ENCODE results near the gene KARS1. TPM values are rescaled to one million over a fixed set of nuclear protein-coding genes. Genes with fewer than 3 reads are reported as not detected.

Gene KARS1
- total and polyA plus RNA-seq, 2 donors (not counting 1 experiment from before 2014, with no cell fraction given) = 126 to 148 TPM

GRCh38 chr16:75584108-75584507 lies 63.4 kb downstream of the KARS1 start:
- Histone ChIP-seq H3K4me3 (replicated peaks in 1 of 4; ENCODE audit: control extremely low read depth in 1 of 4, insufficient read depth in 1 of 4, low read depth in 3 of 4, low read length in 4 of 4) (no peak overlapping the region), H3K79me2 (ENCODE audit: control insufficient read depth, insufficient read depth, low read length) (no peaks in the 10 kb centered on the region), H3K27ac (ENCODE audit: insufficient read depth, low read length) (no peak overlapping the region), H2AFZ (ENCODE audit: low read length) (no peak overlapping the region), H3K36me3 (ENCODE audit: control insufficient read depth, insufficient read depth, low read length) (no peaks in the 10 kb centered on the region), H3K4me2 (ENCODE audit: extremely low read depth, insufficient read depth, low read length) (no peak overlapping the region), H3K9me3 (ENCODE audit: control insufficient read depth, insufficient read depth, low read depth, low read length) (no peaks in the 10 kb centered on the region), H3K27me3 (ENCODE audit: control insufficient read depth, insufficient read depth, low read length) (no peaks in the 10 kb centered on the region), H3K9ac (ENCODE audit: insufficient read depth, low read length) (no peak overlapping the region), H3K4me1 (ENCODE audit: control insufficient read depth, extremely low read depth, insufficient read depth, low read length) (no peaks in the 10 kb centered on the region), H4K20me1 (ENCODE audit: control insufficient read depth, extremely low read depth, insufficient read depth, low read length) (no peaks in the 10 kb centered on the region)
- no peak for TF ChIP-seq EZH2 (IDR thresholded peaks at IDR 0.05; ENCODE audit: low read length, missing control alignments)
- no peak for TF ChIP-seq CTCF (conservative IDR thresholded peaks at IDR 0.05 in 1 of 2, IDR thresholded peaks at IDR 0.05 in 1 of 2; ENCODE audit: low read depth in 1 of 2, low read length in 2 of 2)
- no peak for DNase-seq (ENCODE audit: low read depth in 2 of 2)

GRCh38 chr16:75579281-75579834 lies 68.1 kb downstream of the KARS1 start:
- H3K36me3 ChIP-seq (ENCODE audit: control insufficient read depth, insufficient read depth, low read length) = peaks cover 4% of the 10 kb centered on the region
- H3K4me1 ChIP-seq (ENCODE audit: control insufficient read depth, extremely low read depth, insufficient read depth, low read length) = no peaks in the 10 kb centered on the region
- H3K27ac ChIP-seq (ENCODE audit: insufficient read depth, low read length) = no peak overlapping the region
- H3K9me3 ChIP-seq (ENCODE audit: control insufficient read depth, insufficient read depth, low read depth, low read length) = no peaks in the 10 kb centered on the region
- H3K27me3 ChIP-seq (ENCODE audit: control insufficient read depth, insufficient read depth, low read length) = no peaks in the 10 kb centered on the region
- no peak overlapping the region for H3K4me2 ChIP-seq (ENCODE audit: extremely low read depth, insufficient read depth, low read length)
- TF ChIP-seq CTCF (conservative IDR thresholded peaks at IDR 0.05 in 1 of 2, IDR thresholded peaks at IDR 0.05 in 1 of 2; ENCODE audit: low read depth in 1 of 2, low read length in 2 of 2) = no peak
- TF ChIP-seq EZH2 (IDR thresholded peaks at IDR 0.05; ENCODE audit: low read length, missing control alignments) = no peak
- H3K4me3 ChIP-seq (replicated peaks in 1 of 4; ENCODE audit: control extremely low read depth in 1 of 4, insufficient read depth in 1 of 4, low read depth in 3 of 4, low read length in 4 of 4) = no peak overlapping the region
- no peaks in the 10 kb centered on the region for H3K79me2 ChIP-seq (ENCODE audit: control insufficient read depth, insufficient read depth, low read length)
- H3K9ac ChIP-seq (ENCODE audit: insufficient read depth, low read length) = no peak overlapping the region
- H2AFZ ChIP-seq (ENCODE audit: low read length) = no peak overlapping the region
- H4K20me1 ChIP-seq (ENCODE audit: control insufficient read depth, extremely low read depth, insufficient read depth, low read length) = no peaks in the 10 kb centered on the region
- DNase-seq (ENCODE audit: low read depth in 2 of 2) = peak in 1 of 2 donors; percentile 30

- Histone ChIP-seq H3K9ac (ENCODE audit: insufficient read depth, low read length) (no peak overlapping the region), H3K36me3 (ENCODE audit: control insufficient read depth, insufficient read depth, low read length) (peaks cover 8% of the 10 kb centered on the region), H3K4me1 (ENCODE audit: control insufficient read depth, extremely low read depth, insufficient read depth, low read length) (no peaks in the 10 kb centered on the region), H3K27ac (ENCODE audit: insufficient read depth, low read length) (no peak overlapping the region), H3K79me2 (ENCODE audit: control insufficient read depth, insufficient read depth, low read length) (no peaks in the 10 kb centered on the region), H3K4me3 (replicated peaks in 1 of 4; ENCODE audit: control extremely low read depth in 1 of 4, insufficient read depth in 1 of 4, low read depth in 3 of 4, low read length in 4 of 4) (no peak overlapping the region), H3K27me3 (ENCODE audit: control insufficient read depth, insufficient read depth, low read length) (no peaks in the 10 kb centered on the region), H3K4me2 (ENCODE audit: extremely low read depth, insufficient read depth, low read length) (no peak overlapping the region), H3K9me3 (ENCODE audit: control insufficient read depth, insufficient read depth, low read depth, low read length) (no peaks in the 10 kb centered on the region), H4K20me1 (ENCODE audit: control insufficient read depth, extremely low read depth, insufficient read depth, low read length) (no peaks in the 10 kb centered on the region), H2AFZ (ENCODE audit: low read length) (no peak overlapping the region)
- peak in 1 of 2 donors; percentile 51 for DNase-seq (ENCODE audit: low read depth in 2 of 2)
- TF ChIP-seq EZH2 (IDR thresholded peaks at IDR 0.05; ENCODE audit: low read length, missing control alignments) (no peak), CTCF (conservative IDR thresholded peaks at IDR 0.05 in 1 of 2, IDR thresholded peaks at IDR 0.05 in 1 of 2; ENCODE audit: low read depth in 1 of 2, low read length in 2 of 2) (no peak)
These were observed 68.7 kb downstream of the KARS1 start for GRCh38 chr16:75578725-75579124.
